ENCODE data around the gene HHIPL2.

GRCh38 chr1:222523852-222524251 lies 24.1 kb downstream of the HHIPL2 start:
- TF ChIP-seq CTCF (IDR thresholded peaks at IDR 0.05 in 4 of 5, conservative IDR thresholded peaks at IDR 0.05 in 1 of 5) (no peak), POLR2A (IDR thresholded peaks at IDR 0.05) (no peak)
